Amygdala (tissue), 56 donors: ENCODE data around the gene CRYAA.
"Not testable (repeated sequence)": the region's sequence is repeated elsewhere in the genome, so short reads cannot be mapped to it uniquely, and the experiment has no call there.

Experiments
- DNase-seq, 56 donors: peaks; one replicate each; lab custom pipeline; 2025; lab: John Stamatoyannopoulos, UW

The CRYAA gene, protein sequence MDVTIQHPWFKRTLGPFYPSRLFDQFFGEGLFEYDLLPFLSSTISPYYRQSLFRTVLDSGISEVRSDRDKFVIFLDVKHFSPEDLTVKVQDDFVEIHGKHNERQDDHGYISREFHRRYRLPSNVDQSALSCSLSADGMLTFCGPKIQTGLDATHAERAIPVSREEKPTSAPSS

DNA sequence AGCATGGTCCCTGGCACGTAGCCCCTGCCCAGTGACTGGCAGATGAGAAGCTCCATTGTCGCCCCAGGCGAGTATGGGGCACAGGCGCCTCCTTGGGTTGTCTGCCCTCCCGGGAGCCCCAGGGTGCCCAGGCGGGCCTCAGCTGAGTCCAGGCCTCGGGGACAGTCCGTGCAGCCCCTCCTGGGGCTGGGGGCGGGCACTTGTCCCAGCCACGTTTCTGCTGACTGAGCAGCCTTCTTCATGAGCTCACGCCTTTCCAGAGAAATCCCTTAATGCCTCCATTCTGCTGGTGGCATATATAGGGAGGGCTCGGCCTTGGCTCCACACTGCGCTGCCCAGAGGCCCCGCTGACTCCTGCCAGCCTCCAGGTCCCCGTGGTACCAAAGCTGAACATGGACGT is at the start of gene CRYAA:
Gene CRYAA, plus strand, starts transcription at position 301 of the 400 bp plus-strand sequence. Its CDS starts 92 bp downstream, at position 393.
- DNase-seq, result not testable (repeated sequence)

DNA sequence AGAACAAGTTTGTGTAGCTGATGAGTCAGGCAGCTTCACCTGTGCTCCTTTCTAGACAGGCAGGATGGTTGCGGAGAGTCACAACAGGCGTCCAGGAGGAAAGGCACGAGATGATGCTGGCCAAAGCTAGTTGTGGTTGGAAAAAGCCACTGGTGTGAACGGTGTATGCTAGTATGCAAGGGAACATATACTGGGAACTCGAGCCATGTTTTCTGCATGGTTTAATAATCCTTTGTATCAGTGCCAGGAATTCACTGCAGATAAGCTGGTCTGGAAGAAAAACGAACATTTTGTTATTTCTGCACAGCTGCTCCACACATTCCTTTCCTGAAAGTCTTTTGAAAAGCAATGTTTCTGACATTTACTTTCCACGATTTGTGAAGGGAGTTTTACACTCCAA is 38.7 kb upstream of the CRYAA start:
- not testable (repeated sequence) for DNase-seq

DNA sequence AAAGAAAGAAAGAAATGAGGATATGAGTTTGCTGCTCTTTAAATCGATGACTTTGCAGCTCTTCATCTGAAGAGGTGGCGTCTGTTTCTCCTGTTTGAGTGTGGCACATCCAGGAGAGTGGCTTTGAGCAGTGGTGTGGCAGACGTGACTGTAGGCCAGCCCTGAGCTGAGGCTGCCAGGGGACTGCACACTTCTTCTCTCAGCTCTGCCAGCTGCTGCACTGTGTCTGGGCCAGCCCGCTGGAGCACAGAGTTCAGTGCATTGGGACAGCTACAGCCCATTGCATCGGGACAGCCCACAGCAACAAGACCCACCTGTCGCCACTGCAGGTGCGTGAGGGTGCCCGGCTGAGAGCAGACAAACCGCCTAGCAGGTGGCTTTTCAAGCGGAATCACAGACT is 34.3 kb upstream of the CRYAA start:
- DNase-seq, result not testable (repeated sequence)

DNA sequence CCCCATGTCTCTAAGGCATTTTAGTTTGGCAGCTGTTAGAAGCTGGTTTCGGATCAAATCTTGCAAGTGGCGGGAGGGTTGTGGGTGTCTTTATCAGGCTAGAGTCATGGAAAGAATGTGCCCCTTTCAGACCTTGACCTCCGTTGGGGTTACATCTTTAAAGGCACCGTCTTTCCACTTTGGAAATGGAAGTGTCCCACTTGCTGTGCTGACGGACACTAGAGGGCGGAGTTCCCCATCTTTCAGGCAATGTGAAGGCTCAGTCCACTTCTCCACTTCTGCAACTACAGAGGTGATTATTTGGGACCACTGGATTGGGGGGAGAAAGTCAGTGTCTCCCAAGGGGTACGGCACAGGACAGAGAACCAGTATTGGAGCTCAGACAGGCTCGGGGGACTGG is 29.9 kb upstream of the CRYAA start:
- DNase-seq, result not testable (repeated sequence)

DNA sequence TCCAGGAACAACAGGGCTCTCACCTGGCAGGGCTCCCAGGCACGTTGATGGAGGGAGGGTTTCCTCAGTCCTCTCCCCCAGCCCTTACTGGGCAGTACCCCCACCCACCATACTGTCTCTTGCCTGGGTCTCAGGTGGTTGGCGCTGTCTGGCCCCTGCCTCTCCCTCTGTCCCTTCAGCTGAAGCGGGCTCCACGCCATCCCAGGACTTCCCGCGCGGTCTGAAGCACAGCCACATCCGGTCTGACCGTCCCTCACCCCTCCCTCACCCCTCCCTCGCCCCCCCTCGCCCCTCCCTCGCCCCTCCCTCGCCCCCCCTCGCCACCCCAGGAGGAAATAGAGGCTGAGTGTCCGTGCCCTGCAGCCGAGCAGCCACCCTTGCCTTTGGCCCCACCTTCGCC is 27.4 kb upstream of the CRYAA start:
- not testable (repeated sequence) for DNase-seq

DNA sequence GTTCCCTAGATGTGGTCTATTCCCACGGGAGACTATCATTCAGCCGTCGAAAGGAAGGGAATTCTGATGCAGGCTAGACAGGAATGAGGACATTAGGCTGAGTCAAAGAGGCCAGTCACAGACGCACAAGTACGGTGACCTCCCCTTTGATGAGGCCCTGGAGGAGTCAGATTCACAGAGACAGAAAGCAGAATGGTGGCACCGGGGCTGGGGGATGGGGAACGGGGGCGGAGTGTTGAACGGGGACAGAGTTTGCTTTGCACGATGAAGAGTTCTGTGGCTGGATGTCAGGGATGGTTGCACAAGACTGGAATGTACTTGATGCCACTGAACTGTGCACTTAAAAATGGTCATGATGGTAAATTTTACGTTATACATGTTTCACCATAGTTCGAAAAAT is 22.2 kb upstream of the CRYAA start:
- not testable (repeated sequence) for DNase-seq

DNA sequence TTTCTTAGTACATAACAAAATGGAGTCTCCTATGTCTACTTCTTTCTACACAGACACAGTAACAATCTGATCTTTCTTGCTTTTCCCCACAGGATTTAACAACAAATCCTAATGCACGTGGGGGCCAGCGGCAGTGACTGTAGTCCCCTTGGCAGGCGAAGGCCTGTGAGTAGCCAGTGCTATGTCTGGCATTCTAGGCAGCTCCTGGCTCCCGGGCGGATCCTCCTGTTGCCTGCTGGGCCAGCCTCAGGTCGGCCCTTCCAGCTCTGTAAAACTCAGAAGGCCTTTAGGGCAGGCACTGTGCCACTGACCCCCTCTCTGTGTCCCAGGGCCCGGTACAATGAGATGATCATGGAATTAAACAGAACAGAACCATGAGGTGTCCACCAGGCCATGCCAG is 20.8 kb upstream of the CRYAA start:
- DNase-seq, result not testable (repeated sequence)

DNA sequence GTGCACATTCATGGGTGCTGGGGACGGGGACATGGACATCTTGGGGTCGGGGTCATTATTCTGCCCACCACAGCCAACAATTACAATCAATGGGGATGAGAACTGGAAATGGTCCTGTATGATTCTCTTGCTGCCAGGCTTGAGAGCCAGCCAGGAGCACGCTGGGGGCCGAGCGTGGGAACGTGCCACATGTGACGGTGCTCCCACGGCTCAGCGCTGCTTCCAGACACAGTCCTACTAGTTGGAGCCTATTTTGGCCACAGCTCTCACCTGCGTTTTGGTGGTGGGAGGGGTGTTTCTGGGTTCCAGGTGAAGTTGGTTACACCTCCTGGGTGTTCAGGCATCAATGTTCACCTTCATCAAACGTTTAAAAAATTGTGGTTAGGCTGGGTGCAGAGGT is 19.5 kb upstream of the CRYAA start:
- not testable (repeated sequence) for DNase-seq

DNA sequence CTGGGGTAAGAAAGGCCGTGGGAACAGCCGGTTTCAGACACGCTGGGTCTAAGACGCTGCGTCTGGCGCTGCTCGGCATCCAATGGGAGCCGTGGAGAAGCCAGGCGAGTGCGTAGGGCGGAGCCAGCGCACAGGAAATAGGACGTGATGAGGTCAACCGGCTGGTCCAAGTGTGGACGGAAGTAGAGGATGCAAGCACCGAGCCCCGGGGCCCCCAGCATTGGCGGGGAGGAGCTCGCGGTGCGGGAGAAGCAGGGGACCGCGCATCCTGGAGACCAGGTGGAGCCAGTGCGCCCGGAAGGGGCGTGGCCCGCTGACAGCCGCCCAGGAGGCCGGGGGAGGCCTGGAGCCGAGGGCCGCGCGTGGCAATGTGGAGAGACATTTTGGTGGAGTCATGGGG is 15.2 kb upstream of the CRYAA start:
- not testable (repeated sequence) for DNase-seq

DNA sequence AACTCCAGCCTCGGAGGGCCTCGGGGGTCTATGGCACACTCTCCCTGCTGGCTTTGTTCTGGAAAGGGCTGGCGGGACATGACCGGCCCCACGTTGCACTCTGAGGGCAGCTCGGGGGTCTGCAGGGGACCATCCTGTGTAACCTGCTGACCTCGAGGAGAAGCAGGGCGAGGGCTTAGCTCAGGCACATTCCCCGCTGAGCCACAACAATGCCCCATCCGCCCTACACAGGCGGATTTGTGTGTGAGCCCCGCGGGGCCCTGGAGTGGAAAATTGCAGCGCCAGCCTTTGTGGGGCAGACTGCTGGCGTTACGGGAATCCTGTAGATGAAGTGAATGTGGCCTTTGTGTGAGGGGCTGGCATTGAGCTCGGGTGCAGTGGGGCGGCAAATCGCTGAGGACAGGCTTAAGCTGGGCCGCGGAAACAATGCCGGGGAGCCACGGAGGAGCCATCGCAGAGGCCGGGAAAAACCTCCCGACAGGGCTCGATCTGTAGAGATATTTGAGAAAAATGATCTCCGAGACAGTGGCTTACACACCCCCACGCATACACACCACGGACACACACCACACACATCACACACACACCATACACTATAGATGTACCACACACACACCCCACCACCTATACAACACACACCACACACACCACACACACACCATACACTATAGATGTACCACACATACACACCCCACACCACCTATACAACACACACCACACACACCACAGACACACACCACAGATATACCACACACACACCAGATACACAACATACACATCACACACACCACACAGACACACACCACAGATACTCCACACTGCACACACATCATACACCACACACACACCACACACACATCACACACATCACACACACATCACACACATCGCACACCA is 9.3 kb upstream of the CRYAA start:
- DNase-seq, result not testable (repeated sequence)

DNA sequence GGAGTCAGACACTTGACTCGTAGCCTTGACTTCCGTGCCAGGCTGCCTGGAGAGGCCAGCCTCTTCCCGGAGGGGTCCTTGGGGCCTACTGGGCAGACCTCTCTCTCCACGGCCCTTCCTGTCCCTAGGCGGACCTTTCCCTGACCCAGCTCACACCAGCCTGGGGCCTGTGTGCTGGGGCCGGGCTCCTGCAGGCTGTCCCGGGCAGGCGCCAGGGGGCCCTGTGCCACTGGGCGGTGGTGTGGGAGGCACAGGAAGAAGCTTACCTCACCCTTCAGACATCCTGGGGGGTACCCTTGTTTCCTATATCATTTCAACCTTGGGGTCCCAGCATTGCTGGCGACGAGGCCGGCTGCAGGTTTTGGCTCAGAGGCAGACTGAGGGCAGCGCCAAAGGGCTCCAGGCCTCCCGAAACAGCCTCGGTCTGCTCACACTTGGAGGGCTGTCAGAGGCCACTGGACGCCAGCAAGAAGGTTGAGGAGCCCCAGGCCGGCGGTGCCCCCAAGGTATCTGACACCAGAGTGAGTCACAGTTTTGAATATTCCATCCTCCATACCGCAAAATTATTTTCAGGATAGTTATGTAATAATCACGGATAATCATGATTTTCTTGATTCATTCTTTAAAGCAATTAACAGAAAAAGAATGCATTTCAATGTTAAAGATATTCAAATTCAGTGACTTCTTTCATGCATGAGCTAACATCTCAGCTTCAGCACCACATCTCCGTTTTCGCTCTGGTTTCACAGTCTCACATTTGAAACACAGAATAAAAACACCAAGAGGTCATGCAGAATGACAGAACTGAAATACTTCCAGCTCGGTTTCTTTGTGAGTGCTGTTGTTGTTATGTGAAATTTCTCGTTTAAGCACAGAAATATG is 6.7 kb upstream of the CRYAA start:
- DNase-seq, result not testable (repeated sequence)

DNA sequence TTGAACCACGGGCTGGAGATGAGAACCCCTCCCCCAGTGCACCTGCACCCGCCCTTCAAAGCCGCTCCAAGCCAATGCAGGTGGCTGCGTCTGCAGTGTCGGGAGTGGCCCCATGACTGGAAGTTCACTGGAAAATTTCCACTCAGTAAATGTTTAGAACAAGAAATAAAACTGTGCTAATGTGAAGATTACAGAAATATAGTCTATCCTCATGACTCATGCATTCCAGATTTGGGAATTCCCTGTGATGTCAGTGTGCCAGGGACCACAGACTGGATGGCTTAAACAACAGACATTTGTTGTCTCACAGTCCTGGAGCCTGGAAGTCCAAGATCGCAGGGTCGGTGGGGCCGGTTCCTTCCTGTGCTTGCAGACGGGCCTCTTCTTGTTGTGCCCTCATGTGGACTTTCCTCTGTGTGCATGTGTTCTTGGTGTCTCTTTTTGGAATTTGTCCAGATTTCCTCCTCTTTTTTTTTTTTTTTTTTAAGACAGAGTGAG is 6.1 kb upstream of the CRYAA start:
- DNase-seq, result not testable (repeated sequence)

DNA sequence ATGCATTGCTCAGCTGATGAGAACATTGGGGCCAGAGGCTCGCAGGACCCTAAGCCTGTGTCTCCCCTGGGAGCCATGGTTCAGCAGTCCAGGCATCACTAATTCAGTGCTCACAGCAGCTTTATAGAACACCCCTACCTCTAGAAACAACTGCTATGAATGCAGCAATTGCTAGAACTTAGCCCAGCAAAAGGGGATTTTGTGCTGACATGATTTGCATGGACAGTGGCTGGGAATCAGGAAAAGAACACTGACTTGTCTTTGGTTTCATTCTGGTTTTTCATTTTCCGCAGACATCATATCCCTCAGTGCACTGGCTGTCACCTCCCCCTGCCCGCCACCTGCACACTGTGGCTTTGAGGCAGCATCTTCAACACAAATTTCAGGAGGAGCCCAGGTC is 4.0 kb upstream of the CRYAA start:
- DNase-seq, result not testable (repeated sequence)

DNA sequence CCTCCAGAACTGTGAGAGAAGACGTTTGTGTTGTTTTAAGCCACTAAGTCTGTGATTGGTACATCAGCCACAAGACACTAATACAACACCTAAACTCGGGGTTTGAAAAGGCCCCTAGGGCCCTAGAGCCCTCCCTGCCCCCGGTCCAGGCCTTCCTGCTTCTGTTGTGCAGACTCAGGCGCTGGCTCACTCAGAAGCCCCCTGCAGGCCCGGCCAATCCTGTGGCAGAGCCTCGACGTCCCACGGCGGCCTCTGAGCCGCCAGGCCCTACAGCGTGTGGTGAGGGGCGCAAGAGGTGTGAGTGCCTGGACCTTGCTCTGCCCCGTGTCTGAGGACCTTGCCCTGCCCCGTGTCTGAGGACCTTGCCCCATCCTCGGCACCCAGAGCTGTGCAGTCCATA is 3.1 kb upstream of the CRYAA start:
- not testable (repeated sequence) for DNase-seq

DNA sequence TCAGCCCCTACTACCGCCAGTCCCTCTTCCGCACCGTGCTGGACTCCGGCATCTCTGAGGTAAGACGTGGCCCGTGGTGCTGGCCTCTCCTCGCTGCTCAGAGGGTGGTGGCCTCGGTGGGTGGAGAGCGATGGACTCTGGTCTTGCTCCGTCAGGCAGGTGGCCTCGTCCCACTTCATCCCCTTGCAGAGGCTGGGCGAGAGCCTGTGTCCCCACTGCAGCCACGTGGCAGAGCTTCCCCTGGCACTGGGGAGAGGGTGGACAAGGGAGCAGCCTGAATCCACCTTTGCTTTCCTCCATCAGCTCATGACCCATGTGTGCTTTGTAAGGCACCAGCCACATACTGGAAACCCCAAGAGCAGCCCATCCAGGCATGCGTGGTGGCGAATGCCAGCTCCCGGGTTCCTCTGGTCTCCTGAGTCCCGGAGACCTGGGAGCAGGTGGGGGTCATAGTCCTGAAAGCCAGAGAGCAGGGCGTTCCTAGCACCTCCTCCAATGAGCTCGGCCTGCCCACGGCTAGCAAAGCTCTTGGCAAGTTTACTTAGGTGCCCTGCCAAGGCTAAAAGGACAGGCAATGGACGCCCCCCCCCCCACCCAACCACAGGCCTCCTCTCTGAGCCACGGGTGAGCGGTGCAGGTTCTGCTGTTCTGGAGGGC is 550 bp downstream of the CRYAA start:
- not testable (repeated sequence) for DNase-seq

DNA sequence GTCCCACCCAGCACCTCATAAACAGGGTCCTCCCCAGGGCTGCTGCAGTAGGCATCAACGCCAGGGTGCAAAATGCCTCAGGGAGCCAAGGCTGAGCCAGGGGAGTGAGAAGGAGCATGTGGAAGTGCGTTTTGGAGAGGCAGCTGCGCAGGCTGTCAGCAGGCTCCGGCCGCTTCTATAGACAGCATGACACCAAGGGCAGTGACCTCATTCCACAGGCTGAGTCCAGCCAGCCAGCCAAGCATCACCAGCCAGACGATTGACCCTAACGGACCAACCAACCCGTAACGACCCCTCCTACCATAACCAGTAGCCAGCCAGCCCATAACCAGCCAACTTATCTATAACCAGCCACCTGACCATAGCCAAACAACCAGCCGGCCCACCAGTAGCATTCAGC is 1.1 kb downstream of the CRYAA start:
- DNase-seq, result not testable (repeated sequence)

DNA sequence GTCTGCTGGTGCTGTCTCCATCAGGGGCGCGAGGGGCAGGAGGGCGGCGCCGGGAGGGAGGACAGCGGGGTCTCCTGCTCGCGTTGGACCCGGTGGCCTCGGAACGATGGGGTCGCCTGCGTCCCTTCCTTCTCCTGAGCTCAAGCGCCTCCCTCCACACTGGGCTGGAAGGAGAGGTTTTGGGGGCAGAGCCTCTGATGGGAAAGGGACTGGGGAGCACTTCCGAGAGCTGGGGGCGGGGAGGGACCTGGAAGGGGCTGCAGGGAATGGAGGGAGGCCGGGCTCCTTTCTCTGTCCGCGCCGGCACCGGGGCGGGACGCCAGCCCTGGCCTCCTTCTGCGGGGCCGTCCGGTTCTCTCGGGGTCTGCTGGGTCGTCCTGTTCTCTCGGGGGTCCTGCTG is 4.0 kb downstream of the CRYAA start:
- not testable (repeated sequence) for DNase-seq

DNA sequence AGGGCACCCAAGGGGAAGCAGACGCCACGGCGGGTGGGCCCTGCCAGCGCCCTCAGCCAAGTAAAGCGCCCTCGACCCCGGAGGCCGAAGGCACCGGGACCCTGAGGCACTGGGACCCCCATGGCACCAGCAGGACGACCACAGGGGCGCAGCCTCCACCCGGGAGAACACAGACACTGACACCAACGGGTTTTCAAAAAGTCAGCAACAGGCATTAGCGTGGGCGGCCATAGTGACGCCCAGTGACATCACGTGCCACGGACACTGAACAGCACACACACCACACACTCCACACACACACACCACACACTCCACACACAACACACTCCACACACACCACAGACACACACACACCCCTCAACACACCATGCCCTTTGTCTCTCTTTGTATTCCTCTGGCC is 4.6 kb downstream of the CRYAA start:
- DNase-seq, result not testable (repeated sequence)

DNA sequence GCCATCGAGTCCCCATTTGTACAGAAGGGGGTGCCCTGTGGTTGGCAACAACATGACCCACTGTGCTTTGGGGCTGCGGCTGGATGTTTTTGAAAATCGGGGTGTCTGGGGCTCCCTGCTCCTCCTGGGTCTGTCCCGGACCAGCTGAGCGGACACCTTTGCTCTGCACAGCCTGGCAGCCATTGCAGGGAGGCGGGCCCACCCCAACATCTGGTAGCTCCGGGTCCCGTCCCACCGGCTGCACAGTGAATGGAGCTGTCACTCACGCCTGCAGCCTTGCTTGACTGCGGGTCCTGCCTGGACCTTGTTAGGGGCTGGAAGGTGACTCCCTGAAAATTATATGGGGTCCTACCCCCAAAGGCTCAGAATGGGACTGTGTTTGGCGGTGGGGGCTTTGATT is 5.1 kb downstream of the CRYAA start:
- not testable (repeated sequence) for DNase-seq

DNA sequence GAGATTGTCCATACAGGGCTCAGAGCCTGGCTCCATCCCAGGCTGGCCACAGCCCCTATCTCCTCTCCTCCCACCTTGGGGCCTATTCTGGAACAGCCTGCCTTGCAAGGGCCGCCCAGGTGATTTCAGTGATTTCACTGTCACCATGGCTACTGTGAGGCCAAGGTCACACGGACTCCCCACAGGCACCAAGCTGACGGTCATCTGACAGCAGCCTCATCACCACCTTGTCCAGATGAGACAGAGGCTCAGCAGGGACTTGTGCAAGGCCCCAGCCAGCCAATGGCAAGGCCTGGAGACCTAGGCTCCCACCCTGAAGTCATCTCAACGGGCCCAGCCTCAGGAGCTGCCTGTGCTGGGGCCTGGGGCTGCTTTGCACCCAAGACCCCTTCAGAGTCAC is 6.2 kb downstream of the CRYAA start:
- DNase-seq, result not testable (repeated sequence)
